Stimulated activated memory B cell treated with anti-CD40 and anti-IgM and Interleukin-4, amounts not matched to agents 10 μg/mL and 1 μg/mL and 100 μg/mL, for 72 hours (primary cell): ENCODE results near the gene OLR1.
"Not testable (repeated sequence)": the region's sequence is repeated elsewhere in the genome, so short reads cannot be mapped to it uniquely, and the experiment has no call there.

Source experiments
- ATAC-seq: fragments of 150-1000 bp; cut with Tn5 transposase; 2 replicates; pipeline ENCODE4 v1.10.0; 2021
- H3K27ac Mint-ChIP-seq: one replicate; pipeline ENCODE4 v1.8.0; 2022; ENCODE audit warnings: mild to moderate bottlenecking, mixed read lengths
- H3K27me3 Mint-ChIP-seq: one replicate; pipeline ENCODE4 v1.8.0; 2022; ENCODE audit warnings: mixed read lengths
- H3K36me3 Mint-ChIP-seq: one replicate; pipeline ENCODE4 v1.8.0; 2022; ENCODE audit warnings: mixed read lengths
- H3K4me1 Mint-ChIP-seq: one replicate; pipeline ENCODE4 v1.8.0; 2022; ENCODE audit warnings: mixed read lengths
- H3K4me3 Mint-ChIP-seq: one replicate; pipeline ENCODE4 v1.8.0; 2022; ENCODE audit warnings: mild to moderate bottlenecking, moderate library complexity, mixed read lengths
- H3K9me3 Mint-ChIP-seq: one replicate; pipeline ENCODE4 v1.8.0; 2022; ENCODE audit warnings: mixed read lengths

Gene OLR1

GRCh38 chr12:10205220-10205807, 33.4 kb upstream of the OLR1 start:
- Mint-ChIP-seq H3K4me1 (peaks cover 6% of the 10 kb centered on the region), H3K36me3 (no peaks in the 10 kb centered on the region), H3K27ac (no peak overlapping the region), H3K4me3 (no peak overlapping the region), H3K27me3 (peaks cover 41% of the 10 kb centered on the region), H3K9me3 (peaks cover 2% of the 10 kb centered on the region)
- no peak for ATAC-seq

GRCh38 chr12:10204495-10204894, 32.6 kb upstream of the OLR1 start:
- H3K36me3 Mint-ChIP-seq, ATAC-seq, H3K4me3 Mint-ChIP-seq, H3K4me1 Mint-ChIP-seq, H3K9me3 Mint-ChIP-seq, H3K27ac Mint-ChIP-seq: not testable (repeated sequence)
- H3K27me3 Mint-ChIP-seq, result peaks cover 49% of the 10 kb centered on the region

GRCh38 chr12:10197879-10198278, 25.9 kb upstream of the OLR1 start:
- Mint-ChIP-seq H3K4me1 (peaks cover 19% of the 10 kb centered on the region), H3K4me3 (no peak overlapping the region), H3K9me3 (no peaks in the 10 kb centered on the region), H3K27me3 (peaks cover 86% of the 10 kb centered on the region), H3K36me3 (no peaks in the 10 kb centered on the region), H3K27ac (no peak overlapping the region)
- ATAC-seq, result no peak

- Mint-ChIP-seq H3K4me1 (peaks cover 19% of the 10 kb centered on the region), H3K27me3 (peaks cover 82% of the 10 kb centered on the region), H3K36me3 (no peaks in the 10 kb centered on the region), H3K27ac (no peak overlapping the region), H3K4me3 (no peak overlapping the region), H3K9me3 (no peaks in the 10 kb centered on the region)
- ATAC-seq, result peak; percentile 91
Observed at GRCh38 chr12:10196210-10196609, 24.3 kb upstream of the OLR1 start.

GRCh38 chr12:10194160-10194670, 22.3 kb upstream of the OLR1 start:
- Mint-ChIP-seq H3K4me1 (peaks cover 19% of the 10 kb centered on the region), H3K36me3 (no peaks in the 10 kb centered on the region)

GRCh38 chr12:10191865-10192264, 19.9 kb upstream of the OLR1 start:
- no peak for ATAC-seq
- H3K9me3 Mint-ChIP-seq, result no peaks in the 10 kb centered on the region
- H3K36me3 Mint-ChIP-seq, result no peaks in the 10 kb centered on the region
- peaks cover 85% of the 10 kb centered on the region for H3K27me3 Mint-ChIP-seq
- H3K4me1 Mint-ChIP-seq, result peaks cover 18% of the 10 kb centered on the region
- H3K4me3 Mint-ChIP-seq, result no peak overlapping the region
- no peak overlapping the region for H3K27ac Mint-ChIP-seq

More at GRCh38 chr12:10194160-10194670, 22.3 kb upstream of the OLR1 start:
- Mint-ChIP-seq H3K9me3 (no peaks in the 10 kb centered on the region), H3K27me3 (peaks cover 86% of the 10 kb centered on the region), H3K4me3 (no peak overlapping the region), H3K27ac (no peak overlapping the region)
- ATAC-seq, result no peak

- ATAC-seq, result peak; percentile 85
- Mint-ChIP-seq H3K36me3 (no peaks in the 10 kb centered on the region), H3K27me3 (peaks cover 75% of the 10 kb centered on the region), H3K27ac (no peak overlapping the region), H3K9me3 (no peaks in the 10 kb centered on the region), H3K4me1 (peaks cover 13% of the 10 kb centered on the region), H3K4me3 (no peak overlapping the region)
Observed at GRCh38 chr12:10190558-10191388, 18.8 kb upstream of the OLR1 start.

- H3K36me3 Mint-ChIP-seq, result no peaks in the 10 kb centered on the region
- H3K9me3 Mint-ChIP-seq, result no peaks in the 10 kb centered on the region
- H3K27me3 Mint-ChIP-seq, result peaks cover 72% of the 10 kb centered on the region
- no peak overlapping the region for H3K4me3 Mint-ChIP-seq
- no peak overlapping the region for H3K27ac Mint-ChIP-seq
- no peak for ATAC-seq
- H3K4me1 Mint-ChIP-seq, result peaks cover 11% of the 10 kb centered on the region
Observed at GRCh38 chr12:10189653-10190052, 17.7 kb upstream of the OLR1 start.

- ATAC-seq, H3K9me3 Mint-ChIP-seq, H3K27ac Mint-ChIP-seq, H3K36me3 Mint-ChIP-seq, H3K4me1 Mint-ChIP-seq, H3K4me3 Mint-ChIP-seq: not testable (repeated sequence)
- peaks cover 63% of the 10 kb centered on the region for H3K27me3 Mint-ChIP-seq
Observed at GRCh38 chr12:10186958-10187357, 15.0 kb upstream of the OLR1 start.

GRCh38 chr12:10186299-10186698, 14.4 kb upstream of the OLR1 start:
- Mint-ChIP-seq H3K36me3 (no peaks in the 10 kb centered on the region), H3K27me3 (peaks cover 60% of the 10 kb centered on the region)
- ATAC-seq, result peak; percentile 60

GRCh38 chr12:10184261-10184843, 12.4 kb upstream of the OLR1 start:
- no peak for ATAC-seq
- H3K36me3 Mint-ChIP-seq, result no peaks in the 10 kb centered on the region
- H3K27me3 Mint-ChIP-seq, result peaks cover 56% of the 10 kb centered on the region
- H3K4me3 Mint-ChIP-seq, result no peak overlapping the region
- peaks cover 6% of the 10 kb centered on the region for H3K4me1 Mint-ChIP-seq
- H3K27ac Mint-ChIP-seq, result no peak overlapping the region
- no peaks in the 10 kb centered on the region for H3K9me3 Mint-ChIP-seq

More at GRCh38 chr12:10186299-10186698, 14.4 kb upstream of the OLR1 start:
- Mint-ChIP-seq H3K4me3 (no peak overlapping the region), H3K4me1 (peaks cover 6% of the 10 kb centered on the region), H3K9me3 (no peaks in the 10 kb centered on the region), H3K27ac (no peak overlapping the region)

GRCh38 chr12:10182354-10183049, 10.6 kb upstream of the OLR1 start:
- no peak for ATAC-seq
- Mint-ChIP-seq H3K9me3 (no peaks in the 10 kb centered on the region), H3K36me3 (no peaks in the 10 kb centered on the region), H3K27me3 (peaks cover 54% of the 10 kb centered on the region), H3K4me3 (no peak overlapping the region), H3K27ac (no peak overlapping the region), H3K4me1 (peaks cover 6% of the 10 kb centered on the region)

GRCh38 chr12:10179776-10180181, 7.8 kb upstream of the OLR1 start:
- no peak overlapping the region for H3K27ac Mint-ChIP-seq
- no peaks in the 10 kb centered on the region for H3K4me1 Mint-ChIP-seq
- no peaks in the 10 kb centered on the region for H3K36me3 Mint-ChIP-seq
- no peak overlapping the region for H3K4me3 Mint-ChIP-seq
- H3K27me3 Mint-ChIP-seq, result peaks cover 65% of the 10 kb centered on the region
- ATAC-seq, result no peak
- no peaks in the 10 kb centered on the region for H3K9me3 Mint-ChIP-seq

GRCh38 chr12:10178821-10179220, 6.9 kb upstream of the OLR1 start, which contains the start of gene TMEM52B:
Gene TMEM52B, plus strand, starts transcription at chr12:10179032. Its CDS starts 543 bp downstream, at chr12:10179575.
- H3K4me1 Mint-ChIP-seq, result no peaks in the 10 kb centered on the region
- H3K9me3 Mint-ChIP-seq, result no peaks in the 10 kb centered on the region
- H3K4me3 Mint-ChIP-seq, result no peak within 1 kb of the TSS
- no peaks in the 10 kb centered on the region for H3K36me3 Mint-ChIP-seq
- H3K27me3 Mint-ChIP-seq, result peaks cover 65% of the 10 kb centered on the region
- no peak for ATAC-seq
- no peak within 1 kb of the TSS for H3K27ac Mint-ChIP-seq
